Esophagus muscularis mucosa (tissue), 3 donors: ENCODE results near the gene MRGPRX4.

Experiments used
- POLR2AphosphoS5 ChIP-seq, 2 donors: sonication (generic); formaldehyde crosslinking; IDR thresholded peaks; one replicate each; pipeline ENCODE4 v1.6.1; 2017; ENCODE audit warnings: antibody characterized with exemption in 2 of 2
- TF ChIP-seq, protein P1 (sequence below), 3 experiments: fragments of 200-600 bp in 2 of 3; fragments of 450-650 bp in 1 of 3; sonication (generic) in 2 of 3; IDR thresholded peaks; one replicate each; pipeline ENCODE4 v1.5.1; 2017 to 2019; ENCODE audit warnings: antibody characterized with exemption in 3 of 3, mild to moderate bottlenecking in 2 of 3, moderate library complexity in 1 of 3

DNA sequence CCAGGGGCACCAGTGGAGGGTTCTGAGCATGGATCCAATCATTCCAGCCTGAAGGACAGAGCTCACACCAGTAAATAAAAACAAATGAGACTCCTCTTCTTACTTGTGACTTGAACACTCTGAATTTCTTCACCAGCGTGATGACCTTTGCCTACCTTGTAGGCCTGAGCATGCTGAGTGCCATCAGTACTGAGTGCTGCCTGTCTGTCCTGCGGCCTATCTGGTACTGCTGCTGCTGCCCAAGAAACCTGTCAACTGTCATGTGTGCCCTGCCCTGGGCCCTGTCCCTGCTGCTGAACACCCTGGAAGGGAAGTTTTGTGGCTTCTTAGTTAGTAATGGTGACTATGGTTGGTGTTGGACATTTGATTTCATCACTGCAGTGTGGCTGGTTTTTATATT is 23.9 kb downstream of the MRGPRX4 start:
- TF ChIP-seq, protein P1, sequence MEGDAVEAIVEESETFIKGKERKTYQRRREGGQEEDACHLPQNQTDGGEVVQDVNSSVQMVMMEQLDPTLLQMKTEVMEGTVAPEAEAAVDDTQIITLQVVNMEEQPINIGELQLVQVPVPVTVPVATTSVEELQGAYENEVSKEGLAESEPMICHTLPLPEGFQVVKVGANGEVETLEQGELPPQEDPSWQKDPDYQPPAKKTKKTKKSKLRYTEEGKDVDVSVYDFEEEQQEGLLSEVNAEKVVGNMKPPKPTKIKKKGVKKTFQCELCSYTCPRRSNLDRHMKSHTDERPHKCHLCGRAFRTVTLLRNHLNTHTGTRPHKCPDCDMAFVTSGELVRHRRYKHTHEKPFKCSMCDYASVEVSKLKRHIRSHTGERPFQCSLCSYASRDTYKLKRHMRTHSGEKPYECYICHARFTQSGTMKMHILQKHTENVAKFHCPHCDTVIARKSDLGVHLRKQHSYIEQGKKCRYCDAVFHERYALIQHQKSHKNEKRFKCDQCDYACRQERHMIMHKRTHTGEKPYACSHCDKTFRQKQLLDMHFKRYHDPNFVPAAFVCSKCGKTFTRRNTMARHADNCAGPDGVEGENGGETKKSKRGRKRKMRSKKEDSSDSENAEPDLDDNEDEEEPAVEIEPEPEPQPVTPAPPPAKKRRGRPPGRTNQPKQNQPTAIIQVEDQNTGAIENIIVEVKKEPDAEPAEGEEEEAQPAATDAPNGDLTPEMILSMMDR (IDR thresholded peaks at IDR 0.05) = no peak
- no peak for TF ChIP-seq POLR2AphosphoS5 (IDR thresholded peaks at IDR 0.05)
